Heart left ventricle (tissue), 16 donors: ENCODE results near the gene KAT5. TPM values are rescaled to one million over a fixed set of nuclear protein-coding genes. Genes with fewer than 3 reads are reported as not detected.
"Not testable (repeated sequence)": the region's sequence is repeated elsewhere in the genome, so short reads cannot be mapped to it uniquely, and the experiment has no call there.

ENCODE experiments used
- ATAC-seq, 4 donors: fragments of 200-7000 bp; cut with Tn5 transposase; one replicate each; pipeline ENCODE4 v1.9.1; 2020 to 2022; ENCODE audit warnings: moderate library complexity in 4 of 4, mild to moderate bottlenecking in 3 of 4, moderate number of reproducible peaks in 1 of 4
- DNase-seq, 5 donors: peaks; one replicate each; pipeline ENCODE4 v3.0.0-alpha.2; 2020
- H3K27ac ChIP-seq, 12 donors: fragments of 200-600 bp; sonication (generic) in 4 of 12; one replicate each; pipeline versions ENCODE4 v1.5.0 to v1.8.0; 2016 to 2022; ENCODE audit warnings: mild to moderate bottlenecking in 2 of 12
- H3K27me3 ChIP-seq, 9 donors: fragments of 200-600 bp; sonication (generic) in 2 of 9; one replicate each; pipeline versions ENCODE4 v1.5.1 to v1.8.0; 2016 to 2022; ENCODE audit warnings: mild to moderate bottlenecking in 3 of 9
- H3K36me3 ChIP-seq, 9 donors: fragments of 200-600 bp; sonication (generic) in 2 of 9; one replicate each; pipeline versions ENCODE4 v1.5.0 to v1.8.0; 2018 to 2022; ENCODE audit warnings: mild to moderate bottlenecking in 2 of 9
- H3K4me1 ChIP-seq, 12 donors: fragments of 200-600 bp; sonication (generic) in 4 of 12; one replicate each; pipeline versions ENCODE4 v1.5.0 to v1.8.0; 2016 to 2022; ENCODE audit warnings: mild to moderate bottlenecking in 3 of 12
- H3K4me3 ChIP-seq, 12 donors: fragments of 200-600 bp; sonication (generic) in 4 of 12; one replicate each; pipeline versions ENCODE4 v1.5.0 to v1.8.0; 2017 to 2022; ENCODE audit warnings: mild to moderate bottlenecking in 9 of 12, moderate library complexity in 4 of 12
- H3K9me3 ChIP-seq, 12 donors: fragments of 200-600 bp; sonication (generic) in 4 of 12; one replicate each; pipeline versions ENCODE4 v1.5.0 to v1.8.0; 2016 to 2022; ENCODE audit warnings: mild to moderate bottlenecking in 1 of 12
- CTCF ChIP-seq, 12 donors: fragments of 200-600 bp; sonication (generic) in 4 of 12; IDR thresholded peaks; one replicate each; pipeline versions ENCODE4 v1.5.0 to v1.8.0; 2018 to 2022; ENCODE audit warnings: antibody characterized with exemption in 12 of 12, mild to moderate bottlenecking in 5 of 12
- POLR2A ChIP-seq, 2 donors: fragments of 450-650 bp; IDR thresholded peaks; one replicate each; pipeline ENCODE4 v1.6.1; 2017; ENCODE audit warnings: antibody characterized with exemption in 2 of 2, mild to moderate bottlenecking in 2 of 2, moderate library complexity in 2 of 2
- WGBS, 4 donors: extraction: QIAGEN DNeasy Blood & Tissue Kit in 2 of 4; methylation state at CpG; one replicate each; pipeline versions ENCODE4 v1.1.5 to v1.1.7; 2013 to 2018; 5-methylcytosine and 5-hydroxymethylcytosine counted together
- intact Hi-C, 10 donors: fragments of 100-400 bp; cut with DNase I; formaldehyde crosslinking; loops; one replicate each; pipeline versions ENCODE4 v1.11.1 to v1.14.2; 2022
- polyA plus RNA-seq, 2 donors: library from polyadenylated mRNA; stranded (reverse); fragments of 200-250 nt; gene quantifications; one replicate each; pipeline ENCODE4 v1.2.3, GENCODE V29; 2013
- total RNA-seq, 9 donors: library from RNA; depleted of rRNA in 2 of 9; stranded (reverse); fragments of >200 nt in 2 of 9; fragmentation: NEBNext Ultra II Directional in 3 of 9; extraction: Animal tissue kit (Norgen Biotek cat#: 25700) in 3 of 9; gene quantifications; one replicate each; pipeline versions ENCODE4 v1.1.0 to v1.2.4, GENCODE V29; 2016 to 2023
- donor health status: ischemic (EF 13 %, LVEDD 7.1; RV severe dilation, severe dysfunction).
- donor health status: healthy with polysubstance abuse.
- donor health status: DM: no; HTN: yes; CAD: no.
- donor health status: DM: no; HTN: no; CAD: no.
- donor health status: ischemic (EF 25% LVEDD 6.9; RV normal size, moderate dysfunction).
- donor health status: ischemic (EF 25% LVEDD 5.7; RV mildly dilated, moderate dysfunction).
- donor health status: healthy.
- donor health status: DM: yes; HTN: yes; CAD: no.
- donor health status: ischemic (EF 35%, LVEDD 5.7; RV mildly dilated, moderate dysfunction).
- donor health status: nonischemic (EF 11% LVEDD 7.7; RV severe dilation, severe dysfunction).
- donor health status: DM: yes; HTN: yes; CAD: no.
- donor health status: PGD.
- donor health status: ischemic (EF 29% LVEDD 5.4; RV normal size, mild dysfunction).
- donor health status: nonischemic (EF 23%, LVEDD 6.1; RV moderate dilation, normal function).

KAT5 gene
- total and polyA plus RNA-seq, 11 donors = 36.4 to 62.5 (median 40.1) TPM

DNA sequence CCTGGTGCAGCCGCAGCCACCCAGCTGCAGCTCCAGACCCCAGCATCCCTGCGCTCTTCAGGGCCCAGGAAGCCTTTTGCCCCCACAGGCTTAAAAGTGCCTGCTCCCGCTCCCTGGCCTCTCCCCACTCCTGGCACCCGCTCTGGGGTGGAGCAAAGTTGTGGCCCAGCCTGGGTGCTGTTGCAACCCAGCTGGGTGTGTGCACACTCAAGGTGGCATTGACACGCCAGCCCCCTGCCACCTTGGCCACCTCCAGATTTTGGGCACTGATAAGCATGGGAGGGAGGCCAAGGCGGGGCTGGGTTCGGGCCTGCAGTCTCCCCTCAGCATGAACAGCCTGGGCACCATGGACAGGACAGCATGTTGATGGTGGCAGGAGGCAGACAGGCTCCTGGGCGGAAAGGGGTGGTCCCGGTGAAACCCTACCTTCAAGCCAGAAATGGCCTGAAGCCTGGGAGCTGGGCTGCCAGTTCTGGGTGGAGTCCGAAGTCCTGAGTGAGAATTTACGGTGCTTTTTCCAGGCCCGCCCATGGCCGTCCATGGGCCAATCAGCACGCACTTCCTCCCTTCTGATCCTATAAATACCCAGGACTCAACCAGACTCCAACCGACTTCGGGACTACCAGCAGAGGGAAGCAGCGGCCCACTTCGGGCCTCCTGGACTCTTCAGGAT, 32.1 kb downstream of the KAT5 start:
- no peak overlapping the region for H3K27ac ChIP-seq
- peak in 2 of 5 donors; percentile 37 to 65 for DNase-seq
- no peaks in the 10 kb centered on the region for H3K36me3 ChIP-seq
- no peaks in the 10 kb centered on the region for H3K4me1 ChIP-seq
- ATAC-seq = peak in 3 of 4 donors; percentile 77 to 79 (median 78)
- TF ChIP-seq CTCF (IDR thresholded peaks at IDR 0.05) (peak in 7 of 12 donors; percentile 14 to 45 (median 23)), POLR2A (IDR thresholded peaks at IDR 0.05) (no peak)
- no peaks in the 10 kb centered on the region for H3K9me3 ChIP-seq
- intact Hi-C loops = no loop called here
- no peak overlapping the region for H3K4me3 ChIP-seq
- WGBS, 4 donors = 70 to 87% (median 78%) methylated on average over 13 to 18 of the region's 18 CpGs
- no peaks in the 10 kb centered on the region for H3K27me3 ChIP-seq

DNA sequence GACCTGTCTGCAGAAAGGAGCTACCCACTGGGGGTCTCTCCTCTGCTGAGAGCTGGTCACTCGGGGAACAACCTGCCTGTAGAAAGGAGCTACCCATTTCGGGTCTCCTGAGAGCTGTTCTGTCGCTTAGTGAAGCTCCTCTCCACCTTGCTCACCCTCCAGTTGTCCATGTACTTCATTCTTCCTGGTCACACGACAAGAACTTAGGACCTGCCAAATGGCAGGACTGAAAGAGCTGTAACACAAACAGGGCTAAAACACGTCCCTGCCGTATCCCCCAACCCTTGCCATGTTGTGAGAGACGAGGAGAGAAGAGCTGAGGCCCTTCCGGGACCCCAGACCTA, 32.6 kb downstream of the KAT5 start:
- intact Hi-C loops = no loop called here
- WGBS, 4 donors = 78 to 84% (median 81%) methylated on average over 8 of the region's 8 CpGs
- TF ChIP-seq POLR2A (IDR thresholded peaks at IDR 0.05) (no peak), CTCF (IDR thresholded peaks at IDR 0.05) (no peak)
- no peak overlapping the region for H3K4me3 ChIP-seq
- no peaks in the 10 kb centered on the region for H3K27me3 ChIP-seq
- no peaks in the 10 kb centered on the region for H3K4me1 ChIP-seq
- ATAC-seq (no peak), DNase-seq (no peak)
- H3K36me3 ChIP-seq = no peaks in the 10 kb centered on the region
- H3K27ac ChIP-seq = no peak overlapping the region
- H3K9me3 ChIP-seq = no peaks in the 10 kb centered on the region

GRCh38 chr11:65745049-65745448, 33.0 kb downstream of the KAT5 start:
- no peaks in the 10 kb centered on the region for H3K27me3 ChIP-seq
- ATAC-seq (no peak), DNase-seq (no peak)
- intact Hi-C loops = no loop called here
- TF ChIP-seq POLR2A (IDR thresholded peaks at IDR 0.05) = no peak
- no peak for TF ChIP-seq CTCF (IDR thresholded peaks at IDR 0.05)
- H3K4me3 ChIP-seq = no peak overlapping the region
- 89 to 97% (median 92%) methylated on average over 9 to 17 of the region's 17 CpGs for WGBS, 4 donors
- H3K9me3 ChIP-seq = no peaks in the 10 kb centered on the region
- no peak overlapping the region for H3K27ac ChIP-seq
- no peaks in the 10 kb centered on the region for H3K36me3 ChIP-seq
- no peaks in the 10 kb centered on the region for H3K4me1 ChIP-seq

DNA sequence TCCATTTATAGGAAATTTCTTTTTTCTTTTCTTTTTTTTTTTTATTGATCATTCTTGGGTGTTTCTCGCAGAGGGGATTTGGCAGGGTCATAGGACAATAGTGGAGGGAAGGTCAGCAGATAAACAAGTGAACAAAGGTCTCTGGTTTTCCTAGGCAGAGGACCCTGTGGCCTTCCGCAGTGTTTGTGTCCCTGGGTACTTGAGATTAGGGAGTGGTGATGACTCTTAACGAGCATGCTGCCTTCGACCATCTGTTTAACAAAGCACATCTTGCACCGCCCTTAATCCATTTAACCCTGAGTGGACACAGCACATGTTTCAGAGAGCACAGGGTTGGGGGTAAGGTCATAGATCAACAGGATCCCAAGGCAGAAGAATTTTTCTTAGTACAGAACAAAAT, 50.1 kb downstream of the KAT5 start:
- H3K36me3 ChIP-seq, H3K4me1 ChIP-seq, H3K9me3 ChIP-seq, intact Hi-C loops, H3K4me3 ChIP-seq, H3K27me3 ChIP-seq, DNase-seq, ATAC-seq, H3K27ac ChIP-seq: not testable (repeated sequence)
- 60 to 75% (median 66%) methylated on average over 5 of the region's 5 CpGs for WGBS, 4 donors

DNA sequence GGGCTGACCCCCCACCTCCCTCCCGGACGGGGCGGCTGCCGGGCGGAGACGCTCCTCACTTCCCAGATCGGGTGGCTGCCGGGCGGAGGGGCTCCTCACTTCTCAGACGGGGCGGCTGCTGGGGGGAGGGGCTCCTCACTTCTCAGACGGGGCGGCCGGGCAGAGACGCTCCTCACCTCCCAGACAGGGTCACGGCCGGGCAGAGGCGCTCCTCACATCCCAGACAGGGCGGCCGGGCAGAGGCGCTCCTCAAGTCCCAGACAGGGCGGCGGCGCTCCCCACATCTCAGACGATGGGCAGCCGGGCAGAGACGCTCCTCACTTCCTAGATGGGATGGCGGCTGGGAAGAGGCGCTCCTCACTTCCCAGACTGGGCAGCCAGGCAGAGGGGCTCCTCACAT, 50.8 kb downstream of the KAT5 start:
- H3K27ac ChIP-seq, intact Hi-C loops, ATAC-seq, H3K4me1 ChIP-seq, DNase-seq, H3K4me3 ChIP-seq, H3K9me3 ChIP-seq, H3K36me3 ChIP-seq, H3K27me3 ChIP-seq: not testable (repeated sequence)
- WGBS, 4 donors = 88 to 92% (median 89%) methylated on average over 5 to 26 of the region's 29 CpGs
